ENCODE measurements around the gene DNAH2. TPM values are rescaled to one million over a fixed set of nuclear protein-coding genes. Genes with fewer than 3 reads are reported as not detected.

Gene DNAH2
- total and polyA plus RNA-seq, 2 of the 13 experiments (the other 11 are each of a cell fraction or from before 2014, with no cell fraction given): not detected

GRCh38 chr17:7856811-7857712 lies 139.5 kb downstream of the DNAH2 start, which contains the start of gene NAA38 (continued):
- TF ChIP-seq ZNF609 (CRISPR knock-in tag; IDR thresholded peaks at IDR 0.05; ENCODE audit: borderline replicate concordance) (peak; percentile 41; the same call in 1 of the 2 replicates), ZSCAN12 (CRISPR knock-in tag; IDR thresholded peaks at IDR 0.05) (no peak; the same call in 1 of the 2 replicates), NR0B2 (CRISPR knock-in tag; IDR thresholded peaks at IDR 0.05) (no peak), TEAD3 (CRISPR knock-in tag; optimal IDR thresholded peaks at IDR 0.05; ENCODE audit: borderline replicate concordance) (peak; percentile 71), RFXAP (CRISPR knock-in tag; IDR thresholded peaks at IDR 0.05; ENCODE audit: borderline replicate concordance) (no peak), CTCF (CRISPR knock-in tag; IDR thresholded peaks at IDR 0.05) (peak; percentile 91), PAXIP1 (CRISPR knock-in tag; conservative IDR thresholded peaks at IDR 0.05) (no peak), FOXC1 (CRISPR knock-in tag; IDR thresholded peaks at IDR 0.05; ENCODE audit: borderline replicate concordance) (no peak), TGIF2 (CRISPR knock-in tag; IDR thresholded peaks at IDR 0.05) (peak; percentile 38; the same call in 1 of the 2 replicates), CAMTA2 (CRISPR knock-in tag; IDR thresholded peaks at IDR 0.05; ENCODE audit: borderline replicate concordance) (no peak), ZBTB10 (CRISPR knock-in tag; IDR thresholded peaks at IDR 0.05; ENCODE audit: borderline replicate concordance) (no peak), THAP11 (CRISPR knock-in tag; IDR thresholded peaks at IDR 0.05) (peak; percentile 96), ZNF143 (CRISPR knock-in tag; IDR thresholded peaks at IDR 0.05) (peak; percentile 92)
